Vagina (tissue), 2 donors: ENCODE data around the gene TADA2A.

Experiments used
- CTCF ChIP-seq, 3 experiments: fragments of 450-650 bp in 2 of 3; fragments of 200-600 bp in 1 of 3; sonication (generic) in 1 of 3; IDR thresholded peaks; one replicate each; pipeline ENCODE4 v1.5.1; 2017 to 2019; ENCODE audit warnings: antibody characterized with exemption in 3 of 3, mild to moderate bottlenecking in 2 of 3, moderate library complexity in 2 of 3
- POLR2AphosphoS5 ChIP-seq, 2 donors: sonication (generic); formaldehyde crosslinking; IDR thresholded peaks; one replicate each; pipeline ENCODE4 v1.9.0; 2017; ENCODE audit warnings: antibody characterized with exemption in 2 of 2, mild to moderate bottlenecking in 2 of 2, low read depth in 1 of 2; ENCODE audit not compliant: insufficient read depth in 1 of 2

- TF ChIP-seq CTCF (IDR thresholded peaks at IDR 0.05) (no peak), POLR2AphosphoS5 (IDR thresholded peaks at IDR 0.05; ENCODE audit: insufficient read depth in 1 of 2, low read depth in 1 of 2) (no peak)
Measured at GRCh38 chr17:37510056-37510455, 103.4 kb downstream of the TADA2A start.
